GM12874 (cell line): ENCODE measurements around the gene TXNL4B.

Experiments
- CTCF ChIP-seq: IDR thresholded peaks from 2 replicates; pipeline ENCODE4 v1.5.1; 2011; ENCODE audit warnings: low read depth, mild to moderate bottlenecking, control low read depth, low read length, moderate library complexity; ENCODE audit not compliant: insufficient read depth

Gene TXNL4B

GRCh38 chr16:72111657-72112451 is 18.4 kb upstream of the TXNL4B start:
- no peak for TF ChIP-seq CTCF

GRCh38 chr16:72110662-72111615 is 17.5 kb upstream of the TXNL4B start:
- TF ChIP-seq CTCF, result no peak

GRCh38 chr16:72109966-72110530 is 16.6 kb upstream of the TXNL4B start:
- no peak for TF ChIP-seq CTCF

- no peak for TF ChIP-seq CTCF
These were observed 15.9 kb upstream of the TXNL4B start for GRCh38 chr16:72109300-72109699.

GRCh38 chr16:72108353-72109102 is 15.1 kb upstream of the TXNL4B start:
- no peak for TF ChIP-seq CTCF

GRCh38 chr16:72107371-72107770 is 14.0 kb upstream of the TXNL4B start:
- no peak for TF ChIP-seq CTCF

GRCh38 chr16:72105978-72106377 is 12.6 kb upstream of the TXNL4B start:
- TF ChIP-seq CTCF, result no peak
